Mesendoderm (in vitro differentiated cells): ENCODE data around the gene PRSS22.
A peak's percentile ranks its signal among the peaks of the same experiment; 100 is the strongest.

Source experiments
- DNase-seq: peaks from one replicate; pipeline ENCODE4 v3.0.0; 2013
- H2AK5ac ChIP-seq: 2 replicates; pipeline ENCODE4 v1.6.1; 2013; ENCODE audit warnings: low read length, inconsistent platforms
- H2BK120ac ChIP-seq: 2 replicates; pipeline ENCODE4 v1.6.1; 2013; ENCODE audit warnings: low read depth, mild to moderate bottlenecking, low read length, moderate library complexity, mixed read lengths
- H2BK15ac ChIP-seq: replicated peaks from 2 replicates; pipeline ENCODE4 v1.6.1; 2013; ENCODE audit warnings: low read depth, mild to moderate bottlenecking, moderate library complexity
- H2BK5ac ChIP-seq: 2 replicates; pipeline ENCODE4 v1.6.1; 2013; ENCODE audit warnings: low read length, inconsistent platforms
- H3K18ac ChIP-seq: 2 replicates; pipeline ENCODE4 v1.6.1; 2013; ENCODE audit warnings: mild to moderate bottlenecking, low read length, mixed read lengths
- H3K23ac ChIP-seq: one replicate; pipeline ENCODE4 v1.6.1; 2013; ENCODE audit warnings: low read length
- H3K27ac ChIP-seq: 2 replicates; pipeline ENCODE4 v1.5.1; 2013; ENCODE audit warnings: low read depth, mild to moderate bottlenecking, inconsistent platforms, low read length, moderate library complexity
- H3K27me3 ChIP-seq: 2 replicates; pipeline ENCODE4 v1.6.1; 2013; ENCODE audit warnings: low read length, control low read depth, mild to moderate bottlenecking, inconsistent platforms; ENCODE audit not compliant: insufficient read depth, poor library complexity
- H3K36me3 ChIP-seq: 2 replicates; pipeline ENCODE4 v1.6.1; 2013; ENCODE audit warnings: low read length, inconsistent platforms; ENCODE audit not compliant: control insufficient read depth, insufficient read depth
- H3K4ac ChIP-seq: one replicate; pipeline ENCODE4 v1.6.1; 2013; ENCODE audit warnings: low read depth, mild to moderate bottlenecking, low read length, moderate library complexity
- H3K4me1 ChIP-seq: 2 replicates; pipeline ENCODE4 v1.6.1; 2013; ENCODE audit warnings: low read depth, low read length, inconsistent platforms; ENCODE audit not compliant: control insufficient read depth
- H3K4me2 ChIP-seq: 2 replicates; pipeline ENCODE4 v1.6.1; 2013; ENCODE audit warnings: low read length
- H3K4me3 ChIP-seq: 2 replicates; pipeline ENCODE4 v1.5.1; 2013; ENCODE audit warnings: mild to moderate bottlenecking, low read length
- H3K56ac ChIP-seq: one replicate; pipeline ENCODE4 v1.6.1; 2013; ENCODE audit warnings: low read length
- H3K79me1 ChIP-seq: 2 replicates; pipeline ENCODE4 v1.6.1; 2013; ENCODE audit warnings: low read length, inconsistent platforms
- H3K79me2 ChIP-seq: 2 replicates; pipeline ENCODE4 v1.6.1; 2013; ENCODE audit warnings: mild to moderate bottlenecking, low read length; ENCODE audit not compliant: control insufficient read depth, insufficient read depth
- H3K9ac ChIP-seq: 2 replicates; pipeline ENCODE4 v1.6.1; 2013; ENCODE audit warnings: low read length, inconsistent platforms
- H4K5ac ChIP-seq: one replicate; pipeline ENCODE4 v1.6.1; 2013; ENCODE audit warnings: low read length
- H4K8ac ChIP-seq: one replicate; pipeline ENCODE4 v1.6.1; 2013; ENCODE audit warnings: low read depth, mild to moderate bottlenecking, control low read depth, low read length, moderate library complexity
- WGBS: extraction: QIAGEN DNeasy Blood & Tissue Kit; methylation state at CpG from one replicate; pipeline ENCODE4 v1.1.7; 2013; ENCODE audit warnings: low lambda C conversion rate, missing lambda C conversion rate; ENCODE audit not compliant: insufficient coverage; ENCODE audit errors: extremely low coverage; 5-methylcytosine and 5-hydroxymethylcytosine counted together

Gene PRSS22

DNA sequence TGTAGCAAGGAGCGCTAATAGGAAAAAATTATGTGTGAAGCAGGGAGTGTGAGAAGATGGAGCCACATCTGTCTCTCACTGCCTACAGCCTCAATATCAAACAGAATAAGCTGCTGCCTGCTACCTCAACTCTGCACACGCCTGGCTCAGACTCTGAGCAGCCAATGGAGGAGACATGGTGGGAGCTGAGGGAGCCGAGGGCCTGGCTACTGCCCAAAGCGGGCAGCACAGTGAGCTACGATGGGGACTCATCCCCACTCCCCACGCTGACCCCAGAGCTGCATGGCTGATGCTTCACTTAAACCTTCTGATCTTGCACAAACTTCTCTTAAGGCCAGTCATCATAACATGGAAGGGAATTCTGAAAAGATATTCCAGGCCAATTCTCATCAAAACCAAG is 14.0 kb upstream of the PRSS22 start:
- Histone ChIP-seq H3K9ac (no peak overlapping the region), H4K8ac (no peak overlapping the region), H2BK120ac (no peak overlapping the region), H3K79me1 (no peaks in the 10 kb centered on the region), H3K18ac (no peak overlapping the region), H3K36me3 (no peaks in the 10 kb centered on the region), H2BK5ac (no peak overlapping the region), H4K5ac (no peak overlapping the region), H2BK15ac (no peak overlapping the region), H2AK5ac (no peak overlapping the region), H3K4me1 (peaks cover 2% of the 10 kb centered on the region), H3K27ac (no peak overlapping the region), H3K4ac (no peak overlapping the region), H3K56ac (no peak overlapping the region), H3K23ac (no peak overlapping the region), H3K4me2 (no peak overlapping the region), H3K27me3 (no peaks in the 10 kb centered on the region), H3K79me2 (no peaks in the 10 kb centered on the region), H3K4me3 (no peak overlapping the region)
- WGBS = no CpG with 5 or more reads among the region's 6 CpGs
- no peak for DNase-seq

DNA sequence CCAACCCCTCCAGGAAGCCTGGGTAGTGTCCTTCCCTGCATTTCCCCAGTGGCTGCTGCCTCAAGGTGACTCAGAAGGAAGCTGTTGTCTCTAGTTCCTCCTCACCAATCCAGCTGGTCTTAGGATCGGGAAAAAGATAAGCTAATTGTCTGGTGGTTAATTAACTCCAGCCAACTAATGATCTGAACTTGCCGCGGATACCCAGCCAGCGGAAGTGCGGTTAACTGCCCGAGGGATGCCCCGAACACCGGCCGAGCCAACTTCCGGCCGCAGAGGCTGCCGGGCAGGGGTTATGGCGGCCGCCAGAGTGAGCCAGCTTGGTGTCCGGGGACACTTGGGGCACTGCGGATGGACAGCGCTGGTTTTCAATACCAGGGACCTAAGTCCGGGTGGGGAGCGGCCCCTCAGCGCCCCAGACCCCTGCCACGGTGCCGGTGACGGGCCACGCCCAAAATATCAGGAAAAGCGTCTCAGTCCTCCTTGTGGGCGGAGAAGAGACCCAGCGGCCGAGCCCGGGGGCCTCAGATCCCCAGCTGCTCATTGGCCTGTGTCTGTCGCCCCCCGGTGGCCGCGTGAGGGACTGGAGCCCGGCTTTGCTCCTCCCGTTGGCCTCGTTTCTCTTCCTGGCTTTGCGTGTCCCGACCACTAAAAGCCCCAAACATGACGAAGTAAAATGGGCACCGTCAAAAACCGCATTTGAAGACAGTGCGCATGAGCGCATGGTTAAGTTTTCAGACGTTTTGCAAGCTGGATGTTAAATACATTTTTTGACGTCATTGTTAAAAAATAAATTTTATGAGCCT is 10.2 kb upstream of the PRSS22 start:
- Histone ChIP-seq H3K27ac (peak overlapping the region; percentile 79), H3K4me3 (peak overlapping the region; percentile 48), H4K5ac (peak overlapping the region; percentile 99), H3K18ac (peak overlapping the region; percentile 72), H3K36me3 (no peaks in the 10 kb centered on the region), H3K4ac (no peak overlapping the region), H3K9ac (peak overlapping the region; percentile 83), H2BK120ac (no peak overlapping the region), H3K4me2 (peak overlapping the region; percentile 85), H2AK5ac (no peak overlapping the region), H3K56ac (peak overlapping the region; percentile 91), H3K4me1 (peaks cover 2% of the 10 kb centered on the region), H2BK15ac (no peak overlapping the region), H4K8ac (no peak overlapping the region), H3K23ac (no peak overlapping the region), H3K79me1 (no peaks in the 10 kb centered on the region), H2BK5ac (peak overlapping the region; percentile 90), H3K27me3 (no peaks in the 10 kb centered on the region), H3K79me2 (no peaks in the 10 kb centered on the region)
- peak; percentile 94 for DNase-seq
- no CpG with 5 or more reads among the region's 45 CpGs for WGBS

DNA sequence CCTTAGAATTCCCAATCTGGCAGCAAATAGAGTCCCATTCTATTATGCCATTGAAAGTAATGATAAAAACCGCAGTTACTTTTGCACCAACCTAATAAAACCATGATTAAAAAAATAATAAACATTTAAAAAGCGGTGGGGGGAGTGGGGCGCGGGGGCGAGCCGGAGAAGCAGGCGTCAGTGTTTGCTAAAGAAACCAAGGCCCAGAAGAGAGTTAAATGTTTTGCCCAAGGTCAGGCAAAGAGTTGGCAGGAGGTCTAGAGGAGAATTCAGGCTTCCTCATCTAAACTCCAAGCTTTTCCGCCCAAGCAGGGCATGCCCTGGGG is 9.7 kb upstream of the PRSS22 start:
- Histone ChIP-seq H3K27ac (peak overlapping the region; percentile 79), H3K23ac (no peak overlapping the region), H3K36me3 (no peaks in the 10 kb centered on the region), H3K4me1 (peaks cover 2% of the 10 kb centered on the region), H3K79me2 (no peaks in the 10 kb centered on the region), H2AK5ac (no peak overlapping the region), H4K5ac (peak overlapping the region; percentile 99), H3K18ac (peak overlapping the region; percentile 72), H3K27me3 (no peaks in the 10 kb centered on the region), H3K4me2 (peak overlapping the region; percentile 85), H4K8ac (no peak overlapping the region), H2BK120ac (no peak overlapping the region), H2BK5ac (no peak overlapping the region), H3K56ac (peak overlapping the region; percentile 89), H2BK15ac (no peak overlapping the region), H3K79me1 (no peaks in the 10 kb centered on the region), H3K9ac (peak overlapping the region; percentile 66), H3K4me3 (peak overlapping the region; percentile 26), H3K4ac (no peak overlapping the region)
- no peak for DNase-seq
- no CpG with 5 or more reads among the region's 8 CpGs for WGBS

DNA sequence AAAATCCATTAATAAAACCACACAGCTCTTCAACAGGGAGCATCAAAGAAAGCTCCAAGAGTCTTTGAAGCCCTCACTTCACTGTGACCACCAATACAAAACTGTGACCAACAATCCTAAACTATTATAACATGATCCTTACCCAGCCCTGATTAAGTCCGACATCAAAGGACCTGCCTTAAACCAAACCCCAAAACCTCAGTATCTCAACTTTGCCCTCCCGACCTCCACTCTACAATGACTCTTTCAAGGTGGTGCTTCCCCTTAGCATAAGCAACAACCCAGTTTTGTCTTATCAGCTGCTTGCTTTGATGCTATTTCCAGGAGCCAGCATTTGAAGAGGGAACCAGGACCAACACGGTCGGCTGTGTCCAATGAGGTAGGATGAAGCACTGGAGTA is 8.5 kb upstream of the PRSS22 start:
- Histone ChIP-seq H2BK120ac (no peak overlapping the region), H3K23ac (no peak overlapping the region), H4K8ac (no peak overlapping the region), H2BK15ac (no peak overlapping the region), H2BK5ac (no peak overlapping the region), H3K36me3 (no peaks in the 10 kb centered on the region), H4K5ac (no peak overlapping the region), H3K79me2 (no peaks in the 10 kb centered on the region), H3K79me1 (no peaks in the 10 kb centered on the region), H3K56ac (no peak overlapping the region), H3K4me2 (no peak overlapping the region), H3K4ac (no peak overlapping the region), H3K9ac (no peak overlapping the region), H3K4me1 (peaks cover 2% of the 10 kb centered on the region), H3K4me3 (no peak overlapping the region), H3K27ac (no peak overlapping the region), H3K27me3 (no peaks in the 10 kb centered on the region), H2AK5ac (no peak overlapping the region), H3K18ac (no peak overlapping the region)
- DNase-seq = no peak
- no CpG with 5 or more reads among the region's 4 CpGs for WGBS

DNA sequence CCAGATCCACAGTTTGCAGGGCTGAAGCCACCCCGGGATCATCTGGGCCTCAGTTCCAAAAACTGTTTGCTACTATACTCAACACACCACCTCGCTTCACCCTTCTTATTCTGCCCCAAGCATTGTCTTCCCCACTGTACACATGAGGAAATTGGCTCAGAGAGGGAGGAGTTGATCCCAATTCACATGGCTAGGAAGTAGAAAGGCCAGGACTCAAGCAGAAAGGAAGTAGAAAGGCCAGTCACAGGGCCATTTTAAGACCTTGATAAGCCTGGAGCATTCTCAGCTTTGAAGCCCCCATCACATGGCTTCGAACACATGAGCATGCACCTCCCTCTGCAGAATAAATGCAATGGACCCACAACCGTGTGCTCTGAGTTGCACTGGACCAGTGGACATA is 7.7 kb upstream of the PRSS22 start:
- H3K27me3 ChIP-seq = no peaks in the 10 kb centered on the region
- no CpG with 5 or more reads among the region's 4 CpGs for WGBS

More for the DNA sequence above, 7.7 kb upstream of the PRSS22 start:
- no peak overlapping the region for H2BK15ac ChIP-seq
- H3K79me2 ChIP-seq = no peaks in the 10 kb centered on the region
- no peak overlapping the region for H3K9ac ChIP-seq
- no peak overlapping the region for H3K56ac ChIP-seq
- H2AK5ac ChIP-seq = no peak overlapping the region
- no peak overlapping the region for H3K4me3 ChIP-seq
- no peak overlapping the region for H2BK120ac ChIP-seq
- H3K4me1 ChIP-seq = peaks cover 2% of the 10 kb centered on the region
- no peaks in the 10 kb centered on the region for H3K79me1 ChIP-seq
- no peak overlapping the region for H3K27ac ChIP-seq
- no peak overlapping the region for H3K4me2 ChIP-seq
- no peak overlapping the region for H3K4ac ChIP-seq
- H3K36me3 ChIP-seq = no peaks in the 10 kb centered on the region
- H3K23ac ChIP-seq = no peak overlapping the region
- H3K18ac ChIP-seq = no peak overlapping the region
- no peak overlapping the region for H4K8ac ChIP-seq
- H4K5ac ChIP-seq = no peak overlapping the region
- DNase-seq = no peak
- H2BK5ac ChIP-seq = no peak overlapping the region
